Measurements from ENCODE around the gene RCAN1. TPM values are rescaled to one million over a fixed set of nuclear protein-coding genes. Genes with fewer than 3 reads are reported as not detected.
"Not testable (repeated sequence)": the region's sequence is repeated elsewhere in the genome, so short reads cannot be mapped to it uniquely, and the experiment has no call there.

RCAN1 gene
- total RNA-seq, 1 donor from 2014 or later = 197 TPM

DNA sequence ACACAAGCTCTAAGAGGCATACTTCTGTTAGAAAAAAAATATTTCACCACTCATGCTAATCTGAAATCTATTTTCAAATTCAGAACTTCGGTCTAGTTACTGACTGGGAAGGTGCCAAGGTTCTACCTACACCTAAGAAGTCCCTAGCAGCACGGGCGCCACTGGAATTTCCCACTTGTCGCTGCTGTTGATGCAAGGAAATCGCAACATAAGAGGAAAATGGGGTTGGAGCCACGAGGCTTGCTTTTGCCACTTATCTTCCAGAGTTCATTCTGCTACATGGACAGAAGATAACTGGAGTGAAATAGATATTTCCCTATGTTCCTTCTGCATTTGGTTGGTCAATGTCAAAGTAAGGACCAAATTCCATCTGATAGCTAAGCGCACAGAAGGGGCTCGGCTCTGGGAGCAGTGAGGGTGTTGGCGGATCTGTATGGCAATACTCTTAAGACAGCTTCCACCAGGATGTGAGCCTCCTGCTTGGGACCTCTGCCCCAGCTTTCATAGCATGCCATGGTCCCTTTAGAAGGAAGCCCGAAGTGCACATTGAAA, 47.2 kb downstream of the RCAN1 start:
- DNase-seq (ENCODE audit: low read depth) (no peak), FAIRE-seq (no peak)
- H3K9me3 Mint-ChIP-seq (ENCODE audit: unreplicated experiment) = peaks cover 4% of the 10 kb centered on the region
- Histone ChIP-seq H3K9me3 (ENCODE audit: insufficient read depth, low read depth, low read length) (no peaks in the 10 kb centered on the region), H3K4me1 (ENCODE audit: insufficient read depth, low read length) (peaks cover 3% of the 10 kb centered on the region), H3K4me3 (ENCODE audit: insufficient read depth, low read depth, low read length) (no peak overlapping the region), H3K36me3 (ENCODE audit: insufficient read depth, low read length) (no peaks in the 10 kb centered on the region), H3K27ac (ENCODE audit: low read depth, low read length) (no peak overlapping the region), H3K79me2 (ENCODE audit: insufficient read depth, low read length) (no peaks in the 10 kb centered on the region), H4K20me1 (ENCODE audit: insufficient read depth, low read length) (no peaks in the 10 kb centered on the region), H3K4me2 (ENCODE audit: low read length) (no peak overlapping the region), H2AFZ (ENCODE audit: low read depth, low read length) (no peak overlapping the region), H3K27me3 (ENCODE audit: insufficient read depth, low read length) (no peaks in the 10 kb centered on the region), H3K9ac (ENCODE audit: low read length) (no peak overlapping the region)
- no peak overlapping the region for H3K4me3 Mint-ChIP-seq (ENCODE audit: unreplicated experiment)
- H3K4me1 Mint-ChIP-seq (ENCODE audit: low read depth, unreplicated experiment) = peaks cover 8% of the 10 kb centered on the region
- TF ChIP-seq, protein P1, sequence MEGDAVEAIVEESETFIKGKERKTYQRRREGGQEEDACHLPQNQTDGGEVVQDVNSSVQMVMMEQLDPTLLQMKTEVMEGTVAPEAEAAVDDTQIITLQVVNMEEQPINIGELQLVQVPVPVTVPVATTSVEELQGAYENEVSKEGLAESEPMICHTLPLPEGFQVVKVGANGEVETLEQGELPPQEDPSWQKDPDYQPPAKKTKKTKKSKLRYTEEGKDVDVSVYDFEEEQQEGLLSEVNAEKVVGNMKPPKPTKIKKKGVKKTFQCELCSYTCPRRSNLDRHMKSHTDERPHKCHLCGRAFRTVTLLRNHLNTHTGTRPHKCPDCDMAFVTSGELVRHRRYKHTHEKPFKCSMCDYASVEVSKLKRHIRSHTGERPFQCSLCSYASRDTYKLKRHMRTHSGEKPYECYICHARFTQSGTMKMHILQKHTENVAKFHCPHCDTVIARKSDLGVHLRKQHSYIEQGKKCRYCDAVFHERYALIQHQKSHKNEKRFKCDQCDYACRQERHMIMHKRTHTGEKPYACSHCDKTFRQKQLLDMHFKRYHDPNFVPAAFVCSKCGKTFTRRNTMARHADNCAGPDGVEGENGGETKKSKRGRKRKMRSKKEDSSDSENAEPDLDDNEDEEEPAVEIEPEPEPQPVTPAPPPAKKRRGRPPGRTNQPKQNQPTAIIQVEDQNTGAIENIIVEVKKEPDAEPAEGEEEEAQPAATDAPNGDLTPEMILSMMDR (IDR thresholded peaks at IDR 0.05; ENCODE audit: insufficient read depth, low read depth, low read length) = no peak
- TF ChIP-seq EZH2 (IDR thresholded peaks at IDR 0.05; ENCODE audit: insufficient read depth, low read length) = no peak
- no peaks in the 10 kb centered on the region for H3K27me3 Mint-ChIP-seq (ENCODE audit: low read depth, unreplicated experiment)
- peaks cover 10% of the 10 kb centered on the region for H3K36me3 Mint-ChIP-seq (ENCODE audit: low read depth, unreplicated experiment)
- H3K27ac Mint-ChIP-seq (ENCODE audit: unreplicated experiment) = no peak overlapping the region

DNA sequence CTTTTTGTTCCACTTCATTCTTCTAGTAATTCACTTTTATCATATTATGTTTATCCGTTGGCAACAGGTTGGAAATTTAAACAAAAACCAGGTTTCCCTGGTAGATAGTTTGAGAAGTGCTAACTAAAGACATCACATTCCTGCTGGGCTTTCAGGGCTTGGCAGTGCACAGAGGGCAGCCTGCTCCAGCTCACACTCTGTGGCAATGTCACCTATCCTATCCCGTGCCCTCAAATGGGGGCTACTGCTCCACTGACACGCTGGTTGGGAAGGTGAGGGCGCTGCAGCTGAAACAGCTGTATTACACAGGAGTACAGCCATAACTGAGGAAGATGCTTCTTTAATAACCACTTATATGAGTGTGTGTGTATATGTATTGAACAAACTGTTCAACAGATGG, 49.7 kb downstream of the RCAN1 start:
- Histone ChIP-seq H3K27me3 (ENCODE audit: insufficient read depth, low read length) (no peaks in the 10 kb centered on the region), H3K9me3 (ENCODE audit: insufficient read depth, low read depth, low read length) (no peaks in the 10 kb centered on the region), H3K9ac (ENCODE audit: low read length) (no peak overlapping the region), H3K4me2 (ENCODE audit: low read length) (no peak overlapping the region), H3K27ac (ENCODE audit: low read depth, low read length) (no peak overlapping the region), H2AFZ (ENCODE audit: low read depth, low read length) (no peak overlapping the region), H4K20me1 (ENCODE audit: insufficient read depth, low read length) (no peaks in the 10 kb centered on the region), H3K4me3 (ENCODE audit: insufficient read depth, low read depth, low read length) (no peak overlapping the region), H3K36me3 (ENCODE audit: insufficient read depth, low read length) (no peaks in the 10 kb centered on the region), H3K4me1 (ENCODE audit: insufficient read depth, low read length) (peaks cover 3% of the 10 kb centered on the region), H3K79me2 (ENCODE audit: insufficient read depth, low read length) (no peaks in the 10 kb centered on the region)
- Mint-ChIP-seq H3K36me3 (ENCODE audit: low read depth, unreplicated experiment) (peaks cover 13% of the 10 kb centered on the region), H3K27ac (ENCODE audit: unreplicated experiment) (no peak overlapping the region), H3K4me3 (ENCODE audit: unreplicated experiment) (no peak overlapping the region), H3K4me1 (ENCODE audit: low read depth, unreplicated experiment) (peaks cover 8% of the 10 kb centered on the region), H3K9me3 (ENCODE audit: unreplicated experiment) (peaks cover 1% of the 10 kb centered on the region), H3K27me3 (ENCODE audit: low read depth, unreplicated experiment) (no peaks in the 10 kb centered on the region)
- TF ChIP-seq EZH2 (IDR thresholded peaks at IDR 0.05; ENCODE audit: insufficient read depth, low read length) = no peak
- TF ChIP-seq, protein P1 (IDR thresholded peaks at IDR 0.05; ENCODE audit: insufficient read depth, low read depth, low read length) = no peak
- no peak for FAIRE-seq
- no peak for DNase-seq (ENCODE audit: low read depth)

DNA sequence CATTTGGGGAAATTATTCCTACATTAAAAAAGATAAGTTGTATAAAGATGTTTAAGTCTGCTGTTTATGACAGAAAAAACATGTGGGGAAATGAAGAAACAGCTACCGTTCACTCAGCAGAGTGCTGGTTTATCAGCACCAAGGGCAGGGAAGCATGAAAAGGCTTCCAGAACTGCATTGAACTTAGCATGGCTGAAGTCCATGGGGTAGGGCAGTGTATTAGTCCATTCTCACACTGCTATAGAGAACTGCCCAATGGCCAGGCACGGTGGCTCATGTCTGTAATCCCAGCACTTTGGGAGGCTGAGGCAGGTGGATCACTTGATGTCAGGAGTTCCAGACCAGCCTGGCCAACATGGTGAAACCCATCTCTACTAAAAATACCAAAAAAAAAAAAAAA, 51.5 kb downstream of the RCAN1 start:
- H3K27ac Mint-ChIP-seq (ENCODE audit: unreplicated experiment); DNase-seq (ENCODE audit: low read depth); H3K4me3 ChIP-seq (ENCODE audit: insufficient read depth, low read depth, low read length); H3K9me3 ChIP-seq (ENCODE audit: insufficient read depth, low read depth, low read length); H3K4me2 ChIP-seq (ENCODE audit: low read length); H3K4me3 Mint-ChIP-seq (ENCODE audit: unreplicated experiment); H3K36me3 ChIP-seq (ENCODE audit: insufficient read depth, low read length); H3K27me3 ChIP-seq (ENCODE audit: insufficient read depth, low read length); FAIRE-seq; H3K27me3 Mint-ChIP-seq (ENCODE audit: low read depth, unreplicated experiment); H2AFZ ChIP-seq (ENCODE audit: low read depth, low read length); H3K4me1 ChIP-seq (ENCODE audit: insufficient read depth, low read length); H3K79me2 ChIP-seq (ENCODE audit: insufficient read depth, low read length); H4K20me1 ChIP-seq (ENCODE audit: insufficient read depth, low read length); H3K9ac ChIP-seq (ENCODE audit: low read length); H3K9me3 Mint-ChIP-seq (ENCODE audit: unreplicated experiment); H3K27ac ChIP-seq (ENCODE audit: low read depth, low read length): not testable (repeated sequence)
- H3K36me3 Mint-ChIP-seq (ENCODE audit: low read depth, unreplicated experiment) = peaks cover 13% of the 10 kb centered on the region
- peaks cover 17% of the 10 kb centered on the region for H3K4me1 Mint-ChIP-seq (ENCODE audit: low read depth, unreplicated experiment)
